Measurements from ENCODE around the gene CD46. TPM values are rescaled to one million over a fixed set of nuclear protein-coding genes. Genes with fewer than 3 reads are reported as not detected.

CD46 gene
- total RNA-seq, 1 donor from 2014 or later: 93.8 TPM

GRCh38 chr1:207842506-207842905 is 90.7 kb downstream of the CD46 start:
- no peak for TF ChIP-seq CTCF (conservative IDR thresholded peaks at IDR 0.05)
- Mint-ChIP-seq H3K36me3 (ENCODE audit: low read depth) (peaks cover 3% of the 10 kb centered on the region), H3K4me1 (peaks cover 20% of the 10 kb centered on the region), H3K4me3 (no peak overlapping the region), H3K27me3 (ENCODE audit: low read depth) (no peaks in the 10 kb centered on the region), H3K9me3 (no peaks in the 10 kb centered on the region), H3K27ac (ENCODE audit: unreplicated experiment) (no peak overlapping the region)
- DNase-seq (ENCODE audit: low read depth, low spot score): no peak

GRCh38 chr1:207844371-207844770 is 92.5 kb downstream of the CD46 start:
- H3K9me3 Mint-ChIP-seq: no peaks in the 10 kb centered on the region
- no peak for TF ChIP-seq CTCF (conservative IDR thresholded peaks at IDR 0.05)
- H3K4me3 Mint-ChIP-seq: no peak overlapping the region
- no peak overlapping the region for H3K27ac Mint-ChIP-seq (ENCODE audit: unreplicated experiment)
- H3K4me1 Mint-ChIP-seq: peaks cover 16% of the 10 kb centered on the region
- no peak for DNase-seq (ENCODE audit: low read depth, low spot score)
- H3K27me3 Mint-ChIP-seq (ENCODE audit: low read depth): no peaks in the 10 kb centered on the region
- H3K36me3 Mint-ChIP-seq (ENCODE audit: low read depth): peaks cover 5% of the 10 kb centered on the region

Other genes with a start within 250 kb of the CD46 start
- not detected in 2 replicates for gene CR1L, start 106.9 kb upstream of the CD46 start, total RNA-seq
- 0.14 and 0.26 TPM in 2 replicates for gene CD34, start 159.1 kb downstream of the CD46 start, total RNA-seq

All from neural crest cell (in vitro differentiated cells).